Measurements from ENCODE around the gene CEP55. TPM values are rescaled to one million over a fixed set of nuclear protein-coding genes. Genes with fewer than 3 reads are reported as not detected.
A peak's percentile ranks its signal among the peaks of the same experiment; 100 is the strongest.

CEP55 gene
- total RNA-seq (under 1 TPM in 2 of 4 donors, not detected in 2; 0.10 to 0.29 TPM), polyA plus RNA-seq (under 1 TPM in 2 of 3 donors, not detected in 1; 0.16 to 0.25 TPM)
- long read RNA-seq, donor 1, result 0 reads
- long read RNA-seq, donor 2, result 0 reads

GRCh38 chr10:93496322-93497041 is at the start of gene CEP55:
TSS of gene CEP55 (plus strand) at chr10:93496612. CDS start at chr10:93500052, 3,440 bp downstream.
- intact Hi-C loops (cut with DNase I), result no loop called here
- DNase-seq, result peak; percentile 94 to 96
- Histone ChIP-seq H3K27ac (peak within 1 kb of the TSS; percentile 60), H3K4me1 (peaks cover 6% of the 10 kb centered on the region), H3K27me3 (ENCODE audit: insufficient read depth in 3 of 3, low read length in 2 of 3) (no peaks in the 10 kb centered on the region), H3K4me3 (peak within 1 kb of the TSS; percentile 81), H3K9me3 (no peaks in the 10 kb centered on the region), H3K36me3 (ENCODE audit: insufficient read depth in 1 of 2, low read depth in 1 of 2) (no peaks in the 10 kb centered on the region)
- WGBS, 3 donors, result 1% methylated on average over 51 to 68 of the region's 68 CpGs
- peak; percentile 100 for ATAC-seq
- no peak for TF ChIP-seq CTCF (IDR thresholded peaks at IDR 0.05)

- Histone ChIP-seq H3K27ac (no peak overlapping the region), H3K36me3 (ENCODE audit: insufficient read depth in 1 of 2, low read depth in 1 of 2) (peaks cover 4% of the 10 kb centered on the region in 2 donors), H3K4me3 (no peak overlapping the region), H3K27me3 (ENCODE audit: insufficient read depth in 3 of 3, low read length in 2 of 3) (no peaks in the 10 kb centered on the region), H3K4me1 (no peaks in the 10 kb centered on the region), H3K9me3 (no peaks in the 10 kb centered on the region)
- no peak for TF ChIP-seq CTCF (IDR thresholded peaks at IDR 0.05)
- 76 to 78% (median 77%) methylated on average over 6 of the region's 6 CpGs for WGBS, 3 donors
- intact Hi-C loops (cut with DNase I), result no loop called here
- DNase-seq (no peak), ATAC-seq (no peak)
Observed at GRCh38 chr10:93447019-93447418, 49.4 kb upstream of the CEP55 start.

- peaks cover 4% of the 10 kb centered on the region in 2 donors for H3K36me3 ChIP-seq (ENCODE audit: insufficient read depth in 1 of 2, low read depth in 1 of 2)
- no peaks in the 10 kb centered on the region for H3K4me1 ChIP-seq
- H3K27ac ChIP-seq, result no peak overlapping the region
- no peaks in the 10 kb centered on the region for H3K27me3 ChIP-seq (ENCODE audit: insufficient read depth in 3 of 3, low read length in 2 of 3)
- 53 to 95% (median 87%) methylated on average over 3 of the region's 3 CpGs for WGBS, 3 donors
- H3K9me3 ChIP-seq, result no peaks in the 10 kb centered on the region
- no peak for TF ChIP-seq CTCF (IDR thresholded peaks at IDR 0.05)
- H3K4me3 ChIP-seq, result no peak overlapping the region
- DNase-seq (no peak), ATAC-seq (no peak)
- intact Hi-C loops (cut with DNase I), result no loop called here
Observed at GRCh38 chr10:93447970-93448369, 48.4 kb upstream of the CEP55 start.

GRCh38 chr10:93451244-93451947 is 45.0 kb upstream of the CEP55 start:
- no peak for ATAC-seq
- no peaks in the 10 kb centered on the region for H3K4me1 ChIP-seq
- H3K27me3 ChIP-seq (ENCODE audit: insufficient read depth in 3 of 3, low read length in 2 of 3), result no peaks in the 10 kb centered on the region
- intact Hi-C loops (cut with DNase I), result no loop called here
- TF ChIP-seq CTCF (IDR thresholded peaks at IDR 0.05), result no peak
- WGBS, 3 donors, result 70 to 79% (median 72%) methylated on average over 7 of the region's 7 CpGs
- peaks cover 0 to 4% of the 10 kb centered on the region in 2 donors for H3K36me3 ChIP-seq (ENCODE audit: insufficient read depth in 1 of 2, low read depth in 1 of 2)
- no peak overlapping the region for H3K27ac ChIP-seq
- no peak for DNase-seq
- H3K9me3 ChIP-seq, result no peaks in the 10 kb centered on the region
- no peak overlapping the region for H3K4me3 ChIP-seq

Data from psoas muscle (tissue), 8 donors.